ENCODE data around the gene ARHGAP24.

ARHGAP24 gene

DNA sequence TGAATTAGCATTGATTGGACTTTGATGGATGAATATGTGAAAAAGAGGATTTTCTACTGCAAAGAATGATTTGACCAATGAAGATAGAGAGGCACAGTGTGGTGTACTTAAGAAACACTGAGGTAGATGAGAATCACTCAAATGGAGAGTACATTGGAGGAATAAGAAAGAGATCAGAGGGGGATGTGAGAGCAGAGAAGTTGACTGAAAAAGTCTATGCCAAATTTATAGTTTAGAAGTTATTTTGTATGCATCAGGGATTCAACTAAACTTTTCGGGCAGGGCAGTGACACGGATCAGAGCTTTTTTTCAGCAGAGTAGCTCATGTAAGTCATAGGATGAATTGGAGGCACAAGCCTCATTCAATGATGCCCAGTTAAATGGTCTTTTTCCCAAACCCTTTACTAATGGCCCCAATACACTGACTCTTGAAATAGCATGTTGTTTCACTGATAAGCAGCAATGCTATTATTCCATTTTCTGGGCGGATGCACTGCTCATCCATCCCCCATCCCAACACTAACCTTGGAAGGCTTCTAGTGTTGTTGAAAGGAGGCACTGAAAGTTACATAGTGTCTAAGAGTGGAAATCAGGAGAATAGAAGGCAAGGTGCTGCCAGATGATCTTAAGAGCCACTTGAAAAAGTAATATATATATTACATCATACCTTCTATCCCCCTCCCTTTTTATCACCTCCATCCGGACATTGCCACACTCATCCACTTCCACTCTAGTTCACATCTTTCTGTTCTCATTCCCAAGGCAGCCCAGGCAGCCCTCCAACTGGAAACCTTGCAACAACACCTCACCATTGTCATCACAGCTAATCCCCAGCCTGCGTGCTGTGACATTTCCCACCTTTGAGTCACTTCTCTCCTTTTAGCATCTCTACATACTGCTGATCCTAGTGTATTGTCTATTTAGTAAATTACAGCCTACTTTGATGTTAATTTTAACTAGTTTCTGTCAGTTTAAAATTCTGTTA is 46.1 kb downstream of the ARHGAP24 start:
- no peak for DNase-seq

DNA sequence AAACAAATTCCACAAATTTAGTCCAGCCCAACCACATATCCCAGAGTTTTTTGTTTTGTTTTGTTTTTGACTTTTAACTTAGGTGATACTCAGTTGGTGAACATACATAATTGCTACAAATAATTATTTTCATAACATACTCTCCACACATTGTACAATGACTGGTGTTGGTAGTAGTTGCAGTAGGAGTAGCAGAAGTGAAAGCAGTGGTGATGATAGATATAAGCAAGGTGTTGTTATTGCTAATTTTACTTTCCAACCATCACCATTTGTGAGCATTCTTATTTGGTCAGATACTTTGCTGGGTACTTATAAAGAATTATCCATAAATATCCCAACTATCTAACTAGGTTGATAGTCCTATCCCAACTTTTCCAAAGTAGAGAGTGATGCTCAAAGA is 47.3 kb downstream of the ARHGAP24 start:
- DNase-seq = no peak

DNA sequence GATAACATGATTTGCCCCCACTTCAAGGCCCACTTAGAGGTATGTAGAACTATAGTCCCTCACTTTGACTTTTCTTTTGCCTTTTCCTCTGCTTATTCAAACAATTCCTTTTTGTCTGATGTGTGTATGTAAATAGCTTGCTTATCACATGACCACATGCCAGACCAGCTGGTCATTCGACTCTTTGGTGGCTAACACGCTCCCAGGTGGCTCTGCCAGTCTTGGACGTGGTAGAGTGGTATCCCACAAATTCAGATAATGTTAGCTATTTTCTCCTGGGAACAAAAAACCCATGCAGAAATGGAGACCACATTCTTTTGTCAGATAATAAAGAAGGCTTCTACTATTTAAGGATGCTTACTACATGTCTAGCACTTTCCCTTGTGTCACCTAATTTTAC is 47.9 kb downstream of the ARHGAP24 start:
- no peak for DNase-seq

DNA sequence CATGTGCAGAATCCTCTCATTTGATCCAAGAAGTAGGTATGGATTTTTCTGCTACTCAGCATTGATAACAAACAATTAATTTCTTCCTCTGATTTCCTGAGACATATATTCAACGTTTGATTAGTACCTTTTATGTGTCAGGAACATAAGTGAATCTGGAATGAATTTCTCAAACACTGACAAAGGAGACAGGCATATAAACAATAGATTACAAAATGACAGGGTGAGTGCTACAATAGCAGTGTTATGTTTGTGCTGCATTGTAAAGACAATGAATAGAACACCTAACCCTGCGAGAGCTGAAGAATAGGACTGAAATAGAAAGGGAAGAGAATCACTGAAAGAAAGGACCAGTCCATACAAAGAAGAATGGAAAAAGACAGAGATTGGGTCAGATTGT is 52.9 kb downstream of the ARHGAP24 start:
- no peak for DNase-seq

DNA sequence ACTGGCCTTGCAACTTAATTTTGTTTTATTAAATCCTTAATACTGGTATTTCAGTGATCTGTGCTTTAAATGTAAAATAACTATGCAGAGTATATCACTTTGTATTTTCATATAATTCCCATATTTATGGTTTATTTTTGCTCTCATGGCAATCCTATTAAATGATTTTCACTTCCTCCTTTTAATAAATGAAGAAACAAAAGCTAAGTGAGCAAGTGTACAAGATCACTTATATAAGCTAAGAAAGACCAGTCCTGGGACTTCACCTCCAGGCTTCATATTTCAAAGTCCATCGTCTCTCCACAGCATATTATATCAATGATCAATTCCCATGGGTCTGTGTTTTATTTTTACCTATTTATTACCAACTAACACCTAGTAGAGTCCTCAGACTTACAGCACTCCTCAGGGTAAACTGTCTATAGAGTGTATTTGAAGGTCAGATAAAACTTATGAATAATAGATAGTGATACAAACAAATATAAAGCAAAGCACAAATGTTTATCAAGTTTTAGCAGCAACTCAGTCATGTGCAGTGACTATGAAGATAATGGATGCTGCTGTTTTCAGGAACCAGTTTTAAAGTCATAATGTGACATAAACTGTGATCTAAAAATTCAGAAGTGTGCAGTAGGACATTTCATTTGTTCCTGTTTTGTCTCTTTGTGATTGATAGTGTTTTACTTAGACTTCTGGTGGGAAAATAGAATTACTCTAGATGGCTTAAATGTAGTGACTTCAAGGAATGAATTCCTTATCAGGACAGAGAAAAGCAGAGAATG is 56.8 kb downstream of the ARHGAP24 start:
- no peak for DNase-seq

DNA sequence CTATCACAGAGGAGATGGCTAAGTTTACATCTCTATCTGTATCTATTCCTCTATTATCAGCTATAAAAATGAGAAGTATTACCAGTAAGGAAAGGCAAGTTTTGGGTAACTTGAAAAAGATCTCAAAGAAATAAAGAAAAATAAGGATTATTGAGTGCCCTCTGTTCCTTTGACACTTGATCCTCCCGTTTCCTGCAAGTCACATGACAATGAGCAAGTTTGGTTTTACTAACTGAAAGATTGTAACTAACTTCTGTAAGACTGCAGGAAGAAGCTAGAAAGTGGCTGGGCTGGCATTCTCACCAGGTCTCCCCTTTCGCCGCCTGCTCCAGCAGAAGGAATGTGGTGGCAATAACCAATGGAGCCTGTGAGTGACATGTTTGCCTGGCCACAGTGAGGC is 59.2 kb downstream of the ARHGAP24 start:
- no peak for DNase-seq

DNA sequence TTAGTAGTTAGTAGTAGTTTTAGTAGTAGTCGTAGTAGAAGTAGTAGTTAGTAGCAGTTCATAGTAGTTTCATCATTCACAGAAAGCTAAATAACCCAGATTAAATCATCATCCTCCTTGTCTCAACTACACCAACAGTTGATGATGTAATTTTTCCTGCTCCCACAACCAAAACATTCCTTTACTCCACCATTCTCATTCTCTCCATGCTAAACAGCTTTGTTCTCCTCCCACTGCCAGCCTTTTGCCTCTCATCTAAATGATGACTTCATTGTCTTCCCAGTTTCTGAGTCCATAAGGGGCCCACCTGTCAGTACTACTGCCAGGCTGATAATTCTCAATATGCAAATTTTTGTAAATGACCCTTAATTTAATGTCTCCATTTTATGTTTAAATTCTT is 68.9 kb downstream of the ARHGAP24 start:
- DNase-seq = no peak

DNA sequence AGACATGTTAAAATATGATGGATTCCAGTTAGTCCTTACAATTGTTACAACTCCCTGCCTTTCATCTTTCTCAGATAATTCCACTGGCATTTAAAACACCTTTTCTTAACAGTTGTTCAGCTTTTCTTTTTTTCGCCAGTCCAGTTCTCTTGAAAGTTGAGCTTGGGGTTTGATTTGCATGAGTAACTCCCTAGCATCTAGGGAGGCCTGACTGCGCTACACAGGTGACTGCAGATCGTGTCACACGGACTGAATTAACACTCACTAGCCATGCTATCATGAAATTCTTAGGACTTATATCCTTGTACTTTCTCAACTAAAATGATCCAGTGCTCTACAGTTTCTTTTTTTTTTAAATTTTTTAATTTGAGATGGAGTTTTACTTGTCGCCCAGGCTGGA is 69.8 kb downstream of the ARHGAP24 start:
- no peak for DNase-seq

DNA sequence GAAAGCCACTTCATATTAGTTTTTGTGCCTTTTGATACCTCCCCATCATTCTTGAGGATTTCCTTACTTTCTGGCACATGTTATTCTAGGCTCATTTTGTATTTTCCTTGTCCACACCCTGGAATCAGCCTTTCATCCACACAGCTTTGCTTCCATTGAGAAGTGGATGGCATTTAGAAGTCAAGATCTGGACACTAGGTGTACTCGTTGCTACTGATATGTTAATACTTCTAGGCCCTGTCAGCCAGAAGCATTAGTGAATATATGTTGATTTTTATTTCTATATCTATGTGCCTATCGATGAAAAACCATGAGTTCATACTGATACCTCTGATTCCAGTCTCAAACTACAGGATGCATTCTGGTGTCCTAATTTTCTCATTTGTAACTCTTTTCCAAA is 73.2 kb downstream of the ARHGAP24 start:
- no peak for DNase-seq

DNA sequence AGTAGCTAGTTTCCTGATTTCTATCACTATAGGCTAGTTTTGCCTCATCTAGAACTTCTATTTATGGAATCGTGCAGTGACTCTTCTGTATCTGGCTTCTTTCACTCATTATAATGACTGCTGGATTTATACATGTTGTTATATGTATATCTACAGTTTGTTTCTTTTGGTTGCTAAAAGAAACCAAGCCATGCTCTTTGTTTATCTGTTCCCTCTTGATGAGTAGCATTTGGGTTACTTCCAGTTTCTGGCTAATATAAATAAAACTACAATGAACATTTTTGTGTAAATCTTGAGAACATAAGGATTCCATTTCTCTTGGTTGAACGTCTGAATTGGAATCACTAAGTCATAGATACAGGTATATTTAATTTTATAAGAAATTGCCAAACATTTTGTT is 73.9 kb downstream of the ARHGAP24 start:
- DNase-seq = no peak

DNA sequence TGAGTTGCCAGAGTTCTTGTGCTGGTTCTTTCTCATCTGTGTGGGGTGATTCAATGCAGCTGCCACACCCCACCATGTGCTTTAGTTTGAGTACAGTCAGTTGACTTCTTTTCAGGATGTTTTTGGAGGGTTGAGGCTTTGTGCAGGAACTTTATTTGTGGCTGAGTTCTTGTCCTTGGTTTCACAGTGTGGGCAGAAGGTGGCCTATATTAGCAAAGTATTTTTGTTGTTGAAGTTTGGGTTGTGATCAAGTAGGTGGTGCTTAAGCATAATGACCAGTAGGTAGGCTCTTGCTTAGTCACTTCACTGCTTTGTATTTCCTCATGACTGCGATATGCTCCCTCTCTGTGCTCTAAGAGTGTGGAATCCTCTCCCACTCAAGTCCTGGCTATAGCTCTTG is 80.3 kb downstream of the ARHGAP24 start:
- no peak for DNase-seq

DNA sequence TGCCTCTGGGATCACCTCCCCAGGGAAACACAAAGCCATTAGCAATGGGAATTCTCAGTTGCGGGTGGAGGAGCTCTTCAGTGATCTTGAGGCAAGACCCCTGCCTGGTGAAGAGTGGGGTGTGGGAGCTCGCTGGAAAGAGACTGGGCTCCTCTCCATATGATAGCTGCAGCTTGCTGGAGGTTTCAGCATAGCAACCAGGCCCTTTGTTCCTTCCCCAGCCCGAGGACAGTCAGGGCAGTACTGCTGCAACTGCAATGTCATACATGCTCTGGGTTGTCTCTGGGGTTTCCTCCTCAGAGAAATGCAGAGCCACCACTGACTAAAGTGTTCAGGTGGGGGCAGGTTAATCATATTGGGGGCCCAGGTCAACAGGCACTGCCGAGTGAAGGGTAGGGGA is 81.3 kb downstream of the ARHGAP24 start:
- no peak for DNase-seq

DNA sequence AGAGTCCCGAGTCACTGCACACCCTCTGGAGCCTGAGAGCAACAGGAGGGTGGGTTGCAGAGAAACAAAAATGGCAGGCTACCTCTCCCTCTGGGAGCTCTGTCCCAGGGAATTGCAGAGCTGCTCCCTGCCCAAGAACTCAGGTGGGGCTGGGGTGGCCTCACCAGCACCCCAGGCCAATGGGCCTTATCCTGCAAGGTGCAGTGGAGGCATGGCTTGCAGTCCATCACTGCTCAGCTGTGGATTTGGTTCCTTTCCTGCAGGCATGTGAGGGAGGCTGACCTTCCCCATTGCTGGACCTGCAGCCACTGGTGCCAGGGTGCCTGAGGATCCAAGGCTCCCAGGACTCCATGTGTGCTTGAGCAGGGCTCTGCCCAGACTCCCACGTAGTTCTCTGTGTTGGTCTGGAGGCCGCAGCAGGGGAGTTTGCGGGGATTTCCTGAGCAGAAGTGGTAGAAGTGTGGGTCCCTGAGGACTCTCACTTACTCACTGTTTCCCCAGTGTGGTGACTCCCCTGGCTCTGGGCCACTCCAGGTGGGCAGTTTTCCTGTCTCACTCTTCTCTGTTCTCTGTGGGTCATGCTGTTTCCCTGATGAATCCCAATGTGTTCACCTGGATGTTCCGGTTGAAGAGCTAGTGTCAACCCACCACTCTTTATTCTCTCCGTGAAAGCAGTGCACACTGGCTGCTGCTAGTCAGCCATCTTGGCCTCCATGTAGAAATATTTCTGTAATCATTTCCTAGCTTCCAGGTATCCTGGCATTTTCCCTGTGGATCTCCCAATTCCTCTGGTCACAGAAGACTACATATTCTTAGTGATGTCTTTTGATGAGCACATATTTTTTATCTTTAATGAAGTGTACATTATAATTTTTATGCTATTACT is 82.3 kb downstream of the ARHGAP24 start:
- DNase-seq = no peak

DNA sequence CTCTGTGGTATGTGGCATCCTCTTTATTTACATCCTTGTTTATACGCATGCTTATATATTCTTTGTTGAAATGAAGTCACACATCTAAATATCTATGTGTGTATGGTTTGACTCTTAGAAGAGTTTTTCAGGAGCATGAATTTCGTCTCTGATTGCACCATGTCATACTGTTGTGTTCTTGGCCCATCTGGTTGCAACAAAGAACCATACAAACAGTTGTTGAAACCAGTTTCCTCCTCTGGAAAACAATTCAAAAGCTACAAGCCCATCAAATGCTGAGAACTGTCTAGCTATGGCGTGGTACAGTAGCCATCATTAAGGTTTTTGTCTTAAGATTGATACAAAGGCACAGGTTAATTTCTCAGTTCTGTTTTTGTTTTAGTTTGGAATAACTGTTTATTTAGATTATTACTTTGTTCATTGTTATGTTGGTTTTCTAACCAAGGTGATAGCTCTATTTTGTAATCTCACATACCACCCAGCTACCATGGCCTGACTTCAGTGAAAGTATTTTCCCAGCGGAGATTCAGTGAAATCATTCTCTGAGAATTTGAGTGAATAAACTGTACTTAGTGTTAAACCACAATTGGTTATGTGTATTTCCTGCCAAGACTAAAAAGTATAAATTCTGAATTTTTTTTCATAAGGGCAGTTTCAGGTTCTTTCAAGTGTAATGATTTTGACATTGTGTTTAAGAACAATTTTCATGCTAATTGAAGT is 91.0 kb downstream of the ARHGAP24 start:
- no peak for DNase-seq

DNA sequence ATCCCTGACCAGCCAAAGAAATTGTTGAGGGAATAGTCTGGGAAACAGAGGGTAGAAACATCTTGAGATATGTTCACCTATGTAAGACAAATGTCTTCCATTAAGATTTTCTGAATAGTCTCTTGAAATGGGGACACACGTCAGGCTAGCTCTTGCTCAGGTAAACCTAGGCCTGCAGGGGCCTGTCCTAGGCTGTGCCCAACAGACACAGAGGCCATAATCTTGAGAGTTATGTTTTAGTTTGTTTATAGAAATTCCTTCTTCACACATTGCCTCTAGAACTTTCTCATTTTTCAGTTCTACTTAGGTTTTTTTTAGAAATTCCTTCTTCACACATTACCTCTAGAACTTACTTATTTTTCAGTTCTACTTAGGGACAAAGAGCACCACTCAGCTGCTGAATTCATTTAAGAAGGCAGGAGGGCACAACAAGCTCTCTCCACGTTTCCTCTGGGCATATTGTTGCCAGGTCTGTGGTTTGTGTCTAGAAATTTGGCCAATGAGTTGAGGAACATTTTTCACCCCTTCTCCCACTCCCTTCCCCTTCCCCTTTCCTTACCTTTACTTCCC is 94.9 kb downstream of the ARHGAP24 start:
- DNase-seq = no peak

DNA sequence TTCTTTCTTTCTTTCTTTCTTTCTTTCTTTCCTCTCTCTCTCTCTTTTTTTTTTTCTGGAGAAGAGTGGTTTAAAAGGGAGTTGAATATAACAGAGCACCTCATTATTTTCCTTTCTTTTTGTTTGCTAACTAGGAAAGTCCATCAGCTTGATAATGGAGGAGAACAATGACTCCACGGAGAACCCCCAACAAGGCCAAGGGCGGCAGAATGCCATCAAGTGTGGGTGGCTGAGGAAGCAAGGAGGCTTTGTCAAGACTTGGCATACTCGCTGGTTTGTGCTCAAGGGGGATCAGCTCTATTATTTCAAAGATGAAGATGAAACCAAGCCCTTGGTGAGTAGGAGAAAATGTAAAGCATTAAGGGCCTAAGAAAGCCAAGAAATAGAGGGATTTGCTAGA is 95.4 kb downstream of the ARHGAP24 start:
- DNase-seq = no peak

DNA sequence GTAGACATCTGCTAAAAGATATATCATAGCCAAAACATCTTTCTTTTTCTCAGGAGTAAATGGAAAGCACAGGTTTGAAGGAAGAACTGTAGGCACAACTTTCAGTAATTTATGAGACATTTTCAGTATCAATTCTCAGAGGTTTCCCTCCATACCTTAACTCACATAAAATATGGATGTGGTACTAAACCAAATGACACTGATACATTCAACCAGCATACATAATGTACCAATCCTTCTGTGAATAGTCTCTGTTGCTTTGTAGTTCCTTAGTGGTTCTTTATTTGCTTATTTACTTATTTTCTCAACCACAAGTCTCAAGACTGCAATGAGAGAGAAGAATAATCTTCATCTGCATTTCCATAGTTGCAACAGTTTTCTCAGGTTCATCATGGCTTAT is 96.1 kb downstream of the ARHGAP24 start:
- DNase-seq = no peak

DNA sequence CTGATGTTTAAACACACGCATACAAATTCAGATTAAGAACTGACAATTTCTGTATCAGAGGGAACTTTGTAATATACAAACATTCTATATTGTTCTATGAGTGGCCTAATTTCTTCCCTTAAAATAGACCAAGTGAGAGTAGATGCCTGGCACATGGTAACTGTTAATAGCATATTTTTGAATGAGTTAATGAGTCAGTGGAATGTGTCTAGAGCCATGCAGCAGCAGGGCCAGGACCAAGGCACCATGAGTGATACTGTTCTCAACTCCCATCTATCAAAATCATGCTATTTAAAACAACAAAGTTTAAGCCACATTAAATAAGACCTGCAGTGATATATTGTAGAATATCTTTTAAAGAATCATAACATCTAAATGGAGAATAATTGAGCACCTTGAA is 98.3 kb downstream of the ARHGAP24 start:
- DNase-seq = no peak

DNA sequence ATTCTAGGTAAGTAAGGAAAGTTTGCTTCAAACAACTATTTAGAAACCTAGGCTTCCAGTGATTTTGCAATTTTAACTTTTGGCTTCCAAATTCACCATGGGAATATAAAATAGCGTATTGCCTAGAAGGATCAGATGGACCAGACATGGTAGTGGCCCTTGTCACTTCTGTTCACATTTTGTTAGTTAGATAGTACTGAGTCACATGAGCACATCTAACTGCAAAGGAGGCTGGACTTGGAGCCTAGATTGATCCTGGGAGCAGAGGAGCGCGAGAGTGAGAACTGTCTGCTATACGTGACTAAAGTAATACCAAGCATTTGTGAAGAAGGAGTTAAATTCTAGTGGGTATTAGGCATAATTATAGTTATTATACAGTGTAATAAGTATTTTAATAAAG is 102.4 kb downstream of the ARHGAP24 start:
- no peak for DNase-seq

DNA sequence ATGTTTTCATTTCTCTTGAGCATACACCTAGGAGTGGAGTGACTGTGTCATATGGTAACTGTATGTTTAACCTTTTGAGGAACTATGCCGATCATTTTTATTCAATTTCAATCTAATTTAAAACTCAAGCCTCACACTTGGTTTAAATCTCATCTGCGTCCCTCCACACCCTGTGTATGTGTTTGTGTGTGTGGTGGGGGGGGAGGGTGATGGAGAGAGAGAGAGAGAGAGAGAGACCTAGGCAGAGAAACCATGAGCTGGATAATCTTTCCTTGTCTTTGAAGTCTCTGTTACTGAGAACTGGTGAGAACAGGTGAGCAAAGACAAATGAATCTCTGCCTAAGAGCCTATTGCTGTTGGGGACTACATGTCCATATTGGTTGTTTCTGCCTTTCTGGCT is 105.0 kb downstream of the ARHGAP24 start:
- no peak for DNase-seq

DNA sequence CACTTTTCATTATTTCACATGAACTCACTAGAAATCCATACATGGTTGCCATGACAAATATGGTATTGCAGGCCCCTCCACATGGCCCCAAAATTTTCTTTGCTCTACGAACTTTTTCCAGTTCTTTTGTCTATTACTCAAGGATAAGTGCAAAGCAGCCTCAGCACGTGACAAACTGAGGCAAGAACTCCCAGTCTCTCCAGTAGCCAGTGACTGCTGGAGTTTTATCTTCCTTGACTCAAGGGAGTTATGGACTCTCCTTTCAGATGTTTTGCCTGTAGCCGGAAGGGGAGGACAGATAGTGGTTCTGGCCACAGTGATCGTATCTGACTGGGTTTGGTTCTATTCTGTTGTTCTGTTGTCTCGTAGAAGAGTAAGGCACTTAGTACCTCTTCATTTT is 105.5 kb downstream of the ARHGAP24 start:
- DNase-seq = no peak

DNA sequence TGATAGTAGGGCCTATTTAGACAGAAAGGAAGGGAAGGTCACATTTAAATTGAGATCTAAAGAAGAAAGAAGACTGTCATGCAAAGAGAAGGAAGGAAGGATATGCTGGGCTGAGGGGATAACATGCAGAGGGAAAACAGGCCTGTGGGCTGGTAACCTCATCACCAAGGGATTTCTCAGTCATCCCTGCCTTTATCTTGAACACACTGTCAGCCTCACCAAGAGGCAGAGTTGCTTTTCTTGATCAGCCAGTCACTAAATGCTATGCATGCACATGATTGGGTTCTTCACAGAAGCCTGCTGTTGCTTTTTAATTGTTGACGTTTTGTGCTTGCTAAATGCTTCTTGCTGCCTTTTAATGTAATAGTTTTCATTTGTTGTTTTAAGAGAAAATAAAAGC is 113.0 kb downstream of the ARHGAP24 start:
- no peak for DNase-seq
